Breast epithelium (tissue), 3 donors: Measurements from ENCODE around the gene ACTN2.

ENCODE experiments used
- CTCF ChIP-seq, 3 donors: fragments of 450-650 bp; IDR thresholded peaks; one replicate each; pipeline ENCODE4 v1.5.1; 2016 to 2017; ENCODE audit warnings: antibody characterized with exemption in 3 of 3, mild to moderate bottlenecking in 3 of 3, moderate library complexity in 3 of 3
- POLR2A ChIP-seq: fragments of 450-650 bp; IDR thresholded peaks from one replicate; pipeline ENCODE4 v1.6.1; 2016; ENCODE audit warnings: antibody characterized with exemption, mild to moderate bottlenecking, moderate library complexity
- POLR2AphosphoS5 ChIP-seq, 3 donors: sonication (generic); formaldehyde crosslinking; IDR thresholded peaks; one replicate each; pipeline ENCODE4 v1.6.1; 2017; ENCODE audit warnings: antibody characterized with exemption in 3 of 3

DNA sequence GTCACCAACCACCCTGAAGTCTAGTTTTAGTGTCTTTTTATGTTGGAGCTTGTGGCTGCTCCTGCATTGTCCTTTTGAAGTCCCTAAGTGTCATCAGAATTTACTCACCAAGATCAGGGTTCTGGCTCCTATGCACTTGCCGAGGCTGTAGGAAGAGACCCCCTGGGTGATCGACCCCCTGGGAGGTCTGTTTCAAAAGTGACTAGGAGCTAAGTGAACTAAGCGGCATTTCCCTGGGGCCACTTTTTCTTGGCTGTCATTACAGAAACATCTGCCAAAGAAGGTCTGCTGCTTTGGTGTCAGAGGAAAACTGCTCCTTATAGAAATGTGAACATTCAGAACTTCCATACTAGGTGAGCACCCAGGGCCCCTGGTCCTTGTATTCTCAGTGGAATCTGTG lies 39.4 kb downstream of the ACTN2 start:
- TF ChIP-seq CTCF (IDR thresholded peaks at IDR 0.05) (no peak), POLR2AphosphoS5 (IDR thresholded peaks at IDR 0.05) (no peak), POLR2A (no peak)
